Duodenal mucosa (tissue), 2 donors: ENCODE measurements around the gene ALG14.

Experiments
- H3K27ac ChIP-seq: one replicate; pipeline ENCODE4 v1.7.0; 2013; ENCODE audit warnings: low read depth, low read length
- H3K27me3 ChIP-seq, 2 donors: one replicate each; pipeline ENCODE4 v1.7.0; 2013; ENCODE audit warnings: low read length in 2 of 2, control low read depth in 1 of 2; ENCODE audit not compliant: insufficient read depth in 2 of 2, control insufficient read depth in 1 of 2
- H3K36me3 ChIP-seq, 2 donors: one replicate each; pipeline ENCODE4 v1.7.0; 2013; ENCODE audit warnings: low read length in 2 of 2, control low read depth in 1 of 2; ENCODE audit not compliant: insufficient read depth in 2 of 2, control insufficient read depth in 1 of 2
- H3K4me1 ChIP-seq, 2 donors: one replicate each; pipeline ENCODE4 v1.7.0; 2013; ENCODE audit warnings: low read length in 2 of 2, control low read depth in 1 of 2; ENCODE audit not compliant: insufficient read depth in 2 of 2, control insufficient read depth in 1 of 2
- H3K4me3 ChIP-seq, 2 donors: one replicate each; pipeline ENCODE4 v1.7.0; 2013; ENCODE audit warnings: low read length in 2 of 2, low read depth in 1 of 2
- H3K9ac ChIP-seq, 2 donors: one replicate each; pipeline ENCODE4 v1.7.0; 2013; ENCODE audit warnings: low read length in 2 of 2, low read depth in 1 of 2
- H3K9me3 ChIP-seq, 2 donors: one replicate each; pipeline ENCODE4 v1.7.0; 2013; ENCODE audit warnings: low read length in 2 of 2, control low read depth in 1 of 2; ENCODE audit not compliant: control insufficient read depth in 1 of 2

The ALG14 gene

GRCh38 chr1:94936861-94937620, 135.7 kb downstream of the ALG14 start:
- Histone ChIP-seq H3K9me3 (no peaks in the 10 kb centered on the region), H3K9ac (no peak overlapping the region), H3K36me3 (peaks cover 0 to 10% of the 10 kb centered on the region in 2 donors), H3K27ac (no peak overlapping the region), H3K4me3 (no peak overlapping the region), H3K4me1 (peaks cover 0 to 9% of the 10 kb centered on the region in 2 donors), H3K27me3 (no peaks in the 10 kb centered on the region)

GRCh38 chr1:94935476-94935875, 137.3 kb downstream of the ALG14 start:
- Histone ChIP-seq H3K4me1 (peaks cover 4 to 16% of the 10 kb centered on the region in 2 donors), H3K9me3 (no peaks in the 10 kb centered on the region), H3K27ac (no peak overlapping the region), H3K9ac (no peak overlapping the region), H3K36me3 (peaks cover 0 to 10% of the 10 kb centered on the region in 2 donors), H3K27me3 (no peaks in the 10 kb centered on the region), H3K4me3 (no peak overlapping the region)

GRCh38 chr1:94935034-94935433, 137.7 kb downstream of the ALG14 start:
- Histone ChIP-seq H3K4me1 (peaks cover 7 to 17% of the 10 kb centered on the region in 2 donors), H3K27ac (no peak overlapping the region), H3K9me3 (no peaks in the 10 kb centered on the region), H3K27me3 (no peaks in the 10 kb centered on the region), H3K9ac (no peak overlapping the region), H3K36me3 (peaks cover 0 to 10% of the 10 kb centered on the region in 2 donors), H3K4me3 (no peak overlapping the region)

GRCh38 chr1:94934551-94934950, 138.2 kb downstream of the ALG14 start:
- no peak overlapping the region for H3K9ac ChIP-seq
- peaks cover 0 to 10% of the 10 kb centered on the region in 2 donors for H3K36me3 ChIP-seq
- no peaks in the 10 kb centered on the region for H3K27me3 ChIP-seq
- peaks cover 12 to 17% of the 10 kb centered on the region in 2 donors for H3K4me1 ChIP-seq
- no peak overlapping the region for H3K4me3 ChIP-seq
- no peak overlapping the region for H3K27ac ChIP-seq
- H3K9me3 ChIP-seq: no peaks in the 10 kb centered on the region

GRCh38 chr1:94931254-94931841, 141.4 kb downstream of the ALG14 start:
- Histone ChIP-seq H3K4me1 (peaks cover 9 to 27% of the 10 kb centered on the region in 2 donors), H3K9ac (no peak overlapping the region), H3K9me3 (no peaks in the 10 kb centered on the region), H3K36me3 (peaks cover 0 to 10% of the 10 kb centered on the region in 2 donors), H3K4me3 (no peak overlapping the region), H3K27ac (no peak overlapping the region), H3K27me3 (no peaks in the 10 kb centered on the region)

GRCh38 chr1:94929351-94930217, 143.2 kb downstream of the ALG14 start:
- H3K36me3 ChIP-seq: peaks cover 0 to 10% of the 10 kb centered on the region in 2 donors
- H3K9ac ChIP-seq: peak overlapping the region in 1 of 2 donors; percentile 43
- peaks cover 13 to 32% of the 10 kb centered on the region in 2 donors for H3K4me1 ChIP-seq
- no peaks in the 10 kb centered on the region for H3K27me3 ChIP-seq
- H3K4me3 ChIP-seq: peak overlapping the region; percentile 55 to 74
- no peaks in the 10 kb centered on the region for H3K9me3 ChIP-seq
- no peak overlapping the region for H3K27ac ChIP-seq

- H3K4me3 ChIP-seq: peak overlapping the region; percentile 71 to 74
- peak overlapping the region; percentile 79 to 82 for H3K9ac ChIP-seq
- H3K36me3 ChIP-seq: peaks cover 0 to 8% of the 10 kb centered on the region in 2 donors
- H3K27ac ChIP-seq: peak overlapping the region; percentile 93
- H3K9me3 ChIP-seq: no peaks in the 10 kb centered on the region
- H3K27me3 ChIP-seq: no peaks in the 10 kb centered on the region
- H3K4me1 ChIP-seq: peaks cover 15 to 40% of the 10 kb centered on the region in 2 donors
Measured at GRCh38 chr1:94928293-94928939, 144.3 kb downstream of the ALG14 start.

GRCh38 chr1:94927405-94928175, 145.2 kb downstream of the ALG14 start:
- no peaks in the 10 kb centered on the region for H3K9me3 ChIP-seq
- H3K27me3 ChIP-seq: no peaks in the 10 kb centered on the region
- H3K4me1 ChIP-seq: peaks cover 19 to 44% of the 10 kb centered on the region in 2 donors
- peaks cover 0 to under 1% of the 10 kb centered on the region in 2 donors for H3K36me3 ChIP-seq
- peak overlapping the region; percentile 79 to 82 for H3K9ac ChIP-seq
- peak overlapping the region; percentile 71 to 74 for H3K4me3 ChIP-seq
- H3K27ac ChIP-seq: peak overlapping the region; percentile 93

- peak within 1 kb of the TSS; percentile 93 for H3K27ac ChIP-seq
- H3K9ac ChIP-seq: peak within 1 kb of the TSS; percentile 83 to 92
- no peaks in the 10 kb centered on the region for H3K36me3 ChIP-seq
- H3K27me3 ChIP-seq: no peaks in the 10 kb centered on the region
- peak within 1 kb of the TSS; percentile 82 to 91 for H3K4me3 ChIP-seq
- H3K4me1 ChIP-seq: peaks cover 19 to 45% of the 10 kb centered on the region in 2 donors
- no peaks in the 10 kb centered on the region for H3K9me3 ChIP-seq
Measured at GRCh38 chr1:94926915-94927404, 145.8 kb downstream of the ALG14 start, which contains the start of gene CNN3. TSS of gene CNN3 (minus strand) at chr1:94927110. CDS start at chr1:94926894, 216 bp downstream.
